Bronchial epithelial cell (primary cell): ENCODE results near the gene NAMPT. TPM values are rescaled to one million over a fixed set of nuclear protein-coding genes. Genes with fewer than 3 reads are reported as not detected.

Experiments
- DNase-seq: peaks from one replicate; pipeline ENCODE4 v3.0.0-alpha.2; 2010; ENCODE audit warnings: low read depth
- FAIRE-seq: peaks from 2 replicates; lab custom pipeline; 2011; peaks lifted over from hg19 to GRCh38; lab: Jason Lieb, UNC
- H3K27me3 ChIP-seq: 2 replicates; pipeline ENCODE4 v1.5.1; 2011; ENCODE audit warnings: low read length; ENCODE audit not compliant: control insufficient read depth, insufficient read depth
- H3K36me3 ChIP-seq: 2 replicates; pipeline ENCODE4 v1.5.1; 2011; ENCODE audit warnings: low read length; ENCODE audit not compliant: control insufficient read depth, insufficient read depth
- H3K4me3 ChIP-seq: 2 replicates; pipeline ENCODE4 v1.5.1; 2011; ENCODE audit warnings: mild to moderate bottlenecking, low read depth, low read length, control low read depth
- CTCF ChIP-seq: IDR thresholded peaks from 2 replicates; pipeline ENCODE4 v1.5.1; 2011; ENCODE audit warnings: mild to moderate bottlenecking, moderate library complexity, low read length, control low read depth, inconsistent platforms; ENCODE audit not compliant: insufficient read depth, severe bottlenecking
- total RNA-seq: library from RNA; depleted of rRNA; stranded (reverse); fragments of >200 nt; gene quantifications from 2 replicates; pipeline ENCODE4 v1.2.1, GENCODE V29; 2014

The NAMPT gene
- total RNA-seq, 1 donor from 2014 or later, result 175 TPM

GRCh38 chr7:106206826-106207541 is 77.8 kb downstream of the NAMPT start:
- FAIRE-seq (no peak), DNase-seq (no peak)
- Histone ChIP-seq H3K36me3 (no peaks in the 10 kb centered on the region), H3K4me3 (no peak overlapping the region), H3K27me3 (no peaks in the 10 kb centered on the region)
- no peak for TF ChIP-seq CTCF

- Histone ChIP-seq H3K4me3 (no peak overlapping the region), H3K27me3 (no peaks in the 10 kb centered on the region), H3K36me3 (no peaks in the 10 kb centered on the region)
- FAIRE-seq, result no peak
- peak; percentile 36 for DNase-seq
- TF ChIP-seq CTCF, result no peak
Observed at GRCh38 chr7:106205621-106206222, 79.1 kb downstream of the NAMPT start.

GRCh38 chr7:106203473-106203872 is 81.3 kb downstream of the NAMPT start:
- no peak for DNase-seq
- H3K4me3 ChIP-seq, result no peak overlapping the region
- no peaks in the 10 kb centered on the region for H3K27me3 ChIP-seq
- no peak for TF ChIP-seq CTCF
- FAIRE-seq, result no peak
- no peaks in the 10 kb centered on the region for H3K36me3 ChIP-seq

- Histone ChIP-seq H3K27me3 (no peaks in the 10 kb centered on the region), H3K4me3 (no peak overlapping the region), H3K36me3 (no peaks in the 10 kb centered on the region)
- FAIRE-seq, result no peak
- no peak for TF ChIP-seq CTCF
- no peak for DNase-seq
Observed at GRCh38 chr7:106201164-106201563, 83.6 kb downstream of the NAMPT start.

GRCh38 chr7:106199813-106200364 is 84.9 kb downstream of the NAMPT start:
- no peak overlapping the region for H3K4me3 ChIP-seq
- no peak for TF ChIP-seq CTCF
- no peaks in the 10 kb centered on the region for H3K27me3 ChIP-seq
- DNase-seq (no peak), FAIRE-seq (no peak)
- H3K36me3 ChIP-seq, result no peaks in the 10 kb centered on the region
